Naive thymus-derived CD4-positive, alpha-beta T cell (primary cell): ENCODE measurements around the gene MRTFA. TPM values are rescaled to one million over a fixed set of nuclear protein-coding genes. Genes with fewer than 3 reads are reported as not detected.

ENCODE experiments used
- ATAC-seq: fragments of 150-1000 bp; cut with Tn5 transposase; 2 replicates; pipeline ENCODE4 v1.10.0; 2021; ENCODE audit warnings: mild to moderate bottlenecking, moderate library complexity
- CTCF ChIA-PET: fragments of 350-600 bp; sonication (Branson Sonifier 250); formaldehyde crosslinking; loops from one replicate; lab custom pipeline; 2021; ENCODE audit warnings: antibody characterized with exemption; lab: Charles Lee
- POLR2A ChIA-PET: fragments of 350-600 bp; sonication (Branson Sonifier 250); formaldehyde crosslinking; loops from one replicate; lab custom pipeline; 2021; ENCODE audit warnings: antibody characterized with exemption, inconsistent platforms; lab: Charles Lee
- DNase-seq, 9 donors: peaks; one replicate each; pipeline versions ENCODE4 v3.0.0 to v3.0.0-alpha.2; 2020 to 2022; ENCODE audit warnings: mixed read lengths in 1 of 9
- H3K27ac ChIP-seq: one replicate; pipeline ENCODE4 v1.7.0; 2013; ENCODE audit warnings: mild to moderate bottlenecking, low read depth, low read length, moderate library complexity
- H3K27me3 ChIP-seq, 2 donors: one replicate each; pipeline ENCODE4 v1.7.0; 2013; ENCODE audit warnings: low read length in 2 of 2, mild to moderate bottlenecking in 2 of 2, moderate library complexity in 2 of 2; ENCODE audit not compliant: control insufficient read depth in 2 of 2, insufficient read depth in 2 of 2
- H3K36me3 ChIP-seq, 3 experiments: 1 replicate in 2 of 3; 2 replicates in 1 of 3; pipeline ENCODE4 v1.7.0; 2013; ENCODE audit warnings: low read length in 3 of 3, mild to moderate bottlenecking in 3 of 3, moderate library complexity in 1 of 3; ENCODE audit not compliant: insufficient read depth in 3 of 3, control insufficient read depth in 2 of 3
- H3K4me1 ChIP-seq, 2 donors: one replicate each; pipeline ENCODE4 v1.7.0; 2013; ENCODE audit warnings: low read length in 2 of 2, mild to moderate bottlenecking in 2 of 2, moderate library complexity in 1 of 2; ENCODE audit not compliant: control insufficient read depth in 2 of 2, insufficient read depth in 2 of 2
- H3K4me3 ChIP-seq: 2 replicates; pipeline ENCODE4 v1.7.0; 2013; ENCODE audit warnings: mild to moderate bottlenecking, low read length
- H3K9me3 ChIP-seq, 3 experiments: 1 replicate in 2 of 3; 2 replicates in 1 of 3; pipeline ENCODE4 v1.7.0; 2013; ENCODE audit warnings: low read length in 3 of 3; ENCODE audit not compliant: control insufficient read depth in 2 of 3
- H3K27ac Mint-ChIP-seq, 9 donors: one replicate each; pipeline ENCODE4 v1.8.0; 2020 to 2022; ENCODE audit warnings: mixed read lengths in 9 of 9, mild to moderate bottlenecking in 8 of 9, moderate library complexity in 5 of 9, inconsistent platforms in 2 of 9
- H3K27me3 Mint-ChIP-seq, 5 donors: one replicate each; pipeline ENCODE4 v1.8.0; 2021 to 2022; ENCODE audit warnings: mixed read lengths in 5 of 5, mild to moderate bottlenecking in 1 of 5
- H3K36me3 Mint-ChIP-seq, 5 donors: one replicate each; pipeline ENCODE4 v1.8.0; 2020 to 2022; ENCODE audit warnings: mixed read lengths in 5 of 5, mild to moderate bottlenecking in 3 of 5, inconsistent platforms in 1 of 5
- H3K4me1 Mint-ChIP-seq, 7 donors: one replicate each; pipeline ENCODE4 v1.8.0; 2020 to 2022; ENCODE audit warnings: mixed read lengths in 7 of 7, mild to moderate bottlenecking in 3 of 7, inconsistent platforms in 1 of 7
- H3K4me3 Mint-ChIP-seq, 10 donors: one replicate each; pipeline ENCODE4 v1.8.0; 2020 to 2022; ENCODE audit warnings: mild to moderate bottlenecking in 10 of 10, mixed read lengths in 10 of 10, moderate library complexity in 6 of 10, inconsistent platforms in 2 of 10
- H3K9me3 Mint-ChIP-seq, 11 donors: one replicate each; pipeline ENCODE4 v1.8.0; 2020 to 2022; ENCODE audit warnings: mixed read lengths in 11 of 11, mild to moderate bottlenecking in 4 of 11, inconsistent platforms in 1 of 11, moderate library complexity in 1 of 11
- intact Hi-C, 2 donors: fragments of 100-400 bp; cut with micrococcal nuclease; formaldehyde crosslinking; loops; one replicate each; pipeline ENCODE4 v1.15.1; 2023
- polyA plus RNA-seq, 2 donors: library from polyadenylated mRNA; unstranded; fragments of 300-500 nt; fragmentation: Illumina TruSeq; gene quantifications; one replicate each; pipeline ENCODE4 v1.2.3, GENCODE V29; 2021
- total RNA-seq, 6 experiments: library from RNA in 5 of 6; stranded (reverse) in 5 of 6; gene quantifications; 1 replicate in 5 of 6; 2 replicates in 1 of 6; pipeline ENCODE4 v1.2.3 and lab custom pipeline; 2021 to 2026

The MRTFA gene
- total and polyA plus RNA-seq, 7 experiments from 2014 or later, result 17.6 to 114 (median 81.5) TPM

DNA sequence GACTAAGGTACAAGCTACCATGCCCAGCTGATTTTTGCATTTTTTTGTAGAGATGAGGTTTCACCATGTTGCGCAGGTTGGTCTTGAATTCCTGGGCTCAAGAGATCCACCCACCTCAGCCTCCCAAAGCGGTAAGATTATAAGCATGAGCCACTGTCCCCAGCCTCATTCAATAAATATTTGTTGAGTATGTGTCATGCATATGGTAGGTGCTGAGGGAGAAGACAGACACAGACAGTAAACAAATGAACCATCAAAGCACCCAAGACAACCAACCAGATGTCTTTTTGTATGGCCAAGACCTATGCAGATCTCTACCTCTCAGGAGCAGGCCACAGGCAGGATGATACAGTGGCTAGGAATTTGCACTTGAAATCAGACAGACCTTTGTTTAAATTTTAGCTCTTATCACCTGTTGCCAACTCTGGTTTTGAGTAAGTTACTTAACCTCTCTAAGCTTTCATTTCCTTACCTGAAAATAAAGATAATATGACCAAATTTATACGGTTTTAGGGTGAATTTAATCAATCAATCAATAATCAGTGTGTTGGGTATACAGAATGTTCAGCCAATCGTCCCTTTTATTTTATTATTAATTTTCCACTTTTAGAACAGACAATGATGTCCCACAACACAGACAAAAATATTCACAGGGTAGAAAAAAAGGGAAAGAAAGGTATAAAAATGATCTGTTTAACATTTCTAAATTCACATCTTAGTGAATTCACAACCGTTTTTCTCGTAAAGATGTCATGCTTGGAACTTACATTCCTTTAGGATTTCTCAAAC, 137.9 kb downstream of the MRTFA start:
- no peak for ATAC-seq
- ChIA-PET CTCF (interaction anchor here (0.6 to 1.0 kb wide), 3 partner anchors 10 to 289 kb away, joined by 3 to 4 read pairs (median 3); no protein-coding TSS in a partner anchor), POLR2A (no interaction called here)
- Histone ChIP-seq H3K4me1 (no peaks in the 10 kb centered on the region), H3K9me3 (no peaks in the 10 kb centered on the region), H3K27me3 (no peaks in the 10 kb centered on the region), H3K4me3 (no peak overlapping the region), H3K27ac (no peak overlapping the region), H3K36me3 (no peaks in the 10 kb centered on the region)
- intact Hi-C loops, result no loop called here
- Mint-ChIP-seq H3K4me3 (no peak overlapping the region), H3K36me3 (peaks cover 0 to 18% (median 7%) of the 10 kb centered on the region in 5 donors), H3K27me3 (no peaks in the 10 kb centered on the region), H3K9me3 (no peaks in the 10 kb centered on the region), H3K27ac (peak overlapping the region in 4 of 9 donors; percentile 21 to 34 (median 34)), H3K4me1 (peaks cover 13 to 50% (median 42%) of the 10 kb centered on the region in 7 donors)
- no peak for DNase-seq

DNA sequence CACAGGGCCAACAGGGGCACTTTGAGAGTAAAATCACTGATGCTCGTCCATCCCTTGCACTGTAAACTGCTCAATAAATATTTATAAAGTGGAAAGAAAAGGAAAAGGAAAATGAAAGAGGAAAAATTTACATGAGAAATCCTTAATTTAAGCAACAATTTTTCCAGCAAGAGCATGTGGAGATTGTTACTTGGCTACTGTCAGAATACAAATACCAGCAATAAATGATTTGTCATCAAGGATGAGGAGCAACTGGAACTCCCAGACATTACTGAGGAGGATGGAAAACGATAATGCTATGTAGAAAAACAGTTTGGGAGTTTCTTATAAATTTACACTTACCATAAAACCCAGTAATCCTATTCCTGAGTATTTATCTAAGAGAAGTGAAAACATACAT, 143.1 kb downstream of the MRTFA start:
- Mint-ChIP-seq H3K36me3 (peaks cover 0 to 17% (median 4%) of the 10 kb centered on the region in 5 donors), H3K4me1 (peaks cover 22 to 55% (median 45%) of the 10 kb centered on the region in 7 donors), H3K4me3 (no peak overlapping the region), H3K27me3 (no peaks in the 10 kb centered on the region), H3K9me3 (no peaks in the 10 kb centered on the region), H3K27ac (peak overlapping the region in 6 of 9 donors; percentile 41 to 92 (median 54))
- Histone ChIP-seq H3K9me3 (no peaks in the 10 kb centered on the region), H3K27ac (no peak overlapping the region), H3K4me3 (no peak overlapping the region), H3K36me3 (no peaks in the 10 kb centered on the region), H3K4me1 (peaks cover 0 to 15% of the 10 kb centered on the region in 2 donors), H3K27me3 (no peaks in the 10 kb centered on the region)
- POLR2A ChIA-PET, result interaction anchor here (0.6 kb wide), 1 partner anchor 453 kb away, joined by 3 read pairs; no protein-coding TSS in a partner anchor
- intact Hi-C loops, result no loop called here
- CTCF ChIA-PET, result interaction anchor here (0.5 to 1.9 kb wide), 4 partner anchors 31 to 1101 kb away, joined by 3 to 7 read pairs (median 4); no protein-coding TSS in a partner anchor
- DNase-seq (no peak), ATAC-seq (no peak)

DNA sequence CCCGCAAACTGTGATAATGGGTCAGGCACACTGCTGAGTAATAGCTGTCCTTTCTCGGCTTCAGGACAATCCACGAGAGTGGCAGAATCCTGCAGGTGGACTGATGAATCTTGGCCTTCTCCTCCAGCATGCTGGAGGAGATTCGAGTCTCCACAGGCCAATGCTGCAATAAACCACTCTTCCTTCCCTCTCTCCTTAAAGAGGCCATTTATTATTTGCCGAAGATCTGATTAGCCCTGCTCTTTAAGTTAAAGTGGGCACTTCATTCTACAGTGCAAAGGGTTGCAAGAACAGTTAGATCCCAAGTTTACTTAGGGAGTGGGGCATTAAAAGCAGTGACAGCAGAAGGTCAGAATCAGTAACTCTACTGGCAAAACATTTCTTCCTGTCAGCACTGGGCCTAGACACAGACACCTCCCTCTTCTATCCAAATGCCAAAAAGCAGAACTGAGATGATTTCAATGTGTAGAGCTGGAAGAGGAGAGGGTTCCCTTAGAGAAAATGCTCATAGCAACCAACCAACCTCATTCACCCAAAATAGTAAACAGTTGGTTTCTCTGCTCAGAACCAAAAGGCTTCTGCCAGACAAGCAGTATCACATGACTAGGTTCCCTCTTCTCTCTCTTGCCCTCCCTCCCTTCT, 144.4 kb downstream of the MRTFA start:
- POLR2A ChIA-PET, result interaction anchor here (1.0 to 1.7 kb wide), 4 partner anchors 38 to 59 kb away, joined by 3 to 6 read pairs (median 4); no protein-coding TSS in a partner anchor
- Histone ChIP-seq H3K4me1 (peaks cover 0 to 20% of the 10 kb centered on the region in 2 donors), H3K36me3 (no peaks in the 10 kb centered on the region), H3K27ac (no peak overlapping the region), H3K4me3 (no peak overlapping the region), H3K27me3 (no peaks in the 10 kb centered on the region), H3K9me3 (no peaks in the 10 kb centered on the region)
- peak; percentile 91 for ATAC-seq
- CTCF ChIA-PET, result interaction anchor here (1.0 to 1.3 kb wide), 2 partner anchors 56 to 58 kb away, joined by 4 read pairs; no protein-coding TSS in a partner anchor
- peaks cover 24 to 59% (median 50%) of the 10 kb centered on the region in 7 donors for H3K4me1 Mint-ChIP-seq
- no peaks in the 10 kb centered on the region for H3K27me3 Mint-ChIP-seq
- H3K4me3 Mint-ChIP-seq, result peak overlapping the region in 4 of 10 donors; percentile 7 to 37 (median 20)
- H3K36me3 Mint-ChIP-seq, result peaks cover 0 to 19% (median 4%) of the 10 kb centered on the region in 5 donors
- peak overlapping the region; percentile 48 to 92 (median 75) for H3K27ac Mint-ChIP-seq
- H3K9me3 Mint-ChIP-seq, result no peaks in the 10 kb centered on the region
- intact Hi-C loops, result no loop called here
- DNase-seq, result peak in 7 of 9 donors; percentile 8 to 47 (median 22)

DNA sequence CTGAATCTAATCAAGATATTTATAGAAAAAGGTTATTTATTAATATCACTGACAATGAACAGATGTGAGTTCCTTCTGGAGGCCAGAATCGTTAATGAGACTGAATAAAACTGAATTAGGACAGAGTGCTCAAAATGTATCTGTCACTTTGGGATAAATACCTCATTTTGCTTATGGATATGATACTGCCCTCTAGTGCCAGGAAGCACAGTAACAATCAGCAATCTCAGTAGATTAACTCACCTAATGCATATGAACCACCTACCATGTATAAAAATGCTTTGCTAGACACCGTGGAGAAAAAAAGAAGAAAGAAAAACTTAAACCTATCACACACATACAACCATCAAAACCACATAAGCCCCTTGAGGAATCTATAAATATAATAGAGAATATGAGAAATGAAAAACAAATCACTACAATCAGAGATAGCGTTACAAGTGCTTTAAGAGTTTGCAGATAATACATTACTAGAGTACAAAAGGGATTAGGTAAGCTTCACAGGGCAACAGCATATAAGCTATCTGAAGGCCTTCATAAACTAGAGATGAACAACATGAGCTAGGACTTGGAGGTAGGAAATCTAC, 148.8 kb downstream of the MRTFA start:
- ATAC-seq, result peak; percentile 71
- ChIA-PET POLR2A (interaction anchor here (0.8 to 2.0 kb wide), 3 partner anchors 25 to 52 kb away, joined by 4 to 8 read pairs (median 5); no protein-coding TSS in a partner anchor), CTCF (interaction anchor here (0.5 to 5.7 kb wide), 20 partner anchors 8 to 444 kb away, joined by 3 to 97 read pairs (median 4); no protein-coding TSS in a partner anchor)
- Mint-ChIP-seq H3K9me3 (no peaks in the 10 kb centered on the region), H3K4me1 (peaks cover 30 to 62% (median 52%) of the 10 kb centered on the region in 7 donors), H3K36me3 (peaks cover 0 to 16% (median 7%) of the 10 kb centered on the region in 5 donors), H3K4me3 (no peak overlapping the region), H3K27me3 (no peaks in the 10 kb centered on the region), H3K27ac (peak overlapping the region in 6 of 9 donors; percentile 0 to 29 (median 10))
- no peak overlapping the region for H3K27ac ChIP-seq
- intact Hi-C loops, result loop anchor here (1.0 to 5.0 kb wide), 6 partner anchors 24 to 411 kb away; partner anchors contain the start of gene SGSM3 (in 1 of the 2)
- peak in 7 of 9 donors; percentile 14 to 51 (median 34) for DNase-seq
- no peaks in the 10 kb centered on the region for H3K9me3 ChIP-seq
- no peak overlapping the region for H3K4me3 ChIP-seq
- H3K4me1 ChIP-seq, result peaks cover 0 to 32% of the 10 kb centered on the region in 2 donors
- no peaks in the 10 kb centered on the region for H3K27me3 ChIP-seq
- H3K36me3 ChIP-seq, result no peaks in the 10 kb centered on the region

DNA sequence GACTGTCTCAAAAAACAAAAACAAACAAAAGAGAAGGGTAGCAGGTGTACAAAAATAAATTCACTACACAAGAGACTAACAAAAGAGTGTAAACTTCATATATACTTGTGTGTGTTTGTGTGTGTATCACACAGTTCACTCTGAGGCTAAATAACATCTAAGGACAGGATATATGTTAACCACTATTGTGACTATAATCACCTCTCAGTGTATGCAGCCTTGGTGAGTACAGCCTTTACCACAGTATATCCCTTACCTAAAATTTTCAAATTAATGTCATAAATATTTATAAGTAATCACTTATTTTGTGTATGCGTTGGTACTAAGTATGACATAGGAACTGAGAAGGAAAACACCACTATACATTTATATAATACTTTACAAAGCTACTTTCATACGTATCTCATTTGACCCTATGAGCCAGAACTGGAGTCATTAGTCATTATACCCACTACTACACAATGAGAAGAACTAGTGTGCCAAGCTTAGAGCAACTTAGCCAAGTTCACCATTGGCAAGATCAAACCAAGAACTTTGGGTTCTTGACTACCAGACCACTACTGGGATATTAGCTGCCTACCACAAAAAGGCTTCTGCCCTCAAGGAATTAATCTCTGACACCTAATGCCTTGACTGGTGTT, 149.4 kb downstream of the MRTFA start:
- Mint-ChIP-seq H3K27me3 (no peaks in the 10 kb centered on the region), H3K27ac (peak overlapping the region in 3 of 9 donors; percentile 41 to 80 (median 42)), H3K4me1 (peaks cover 26 to 61% (median 51%) of the 10 kb centered on the region in 7 donors), H3K36me3 (peaks cover 0 to 20% (median 7%) of the 10 kb centered on the region in 5 donors), H3K4me3 (peak overlapping the region in 3 of 10 donors; percentile 20 to 43 (median 38)), H3K9me3 (no peaks in the 10 kb centered on the region)
- DNase-seq (no peak), ATAC-seq (no peak)
- ChIA-PET POLR2A (interaction anchor here (2.0 kb wide), 1 partner anchor 50 kb away, joined by 8 read pairs; no protein-coding TSS in a partner anchor), CTCF (interaction anchor here (0.5 to 5.7 kb wide), 15 partner anchors 14 to 159 kb away, joined by 3 to 97 read pairs (median 4); no protein-coding TSS in a partner anchor)
- intact Hi-C loops, result loop anchor here (1.0 to 5.0 kb wide), 6 partner anchors 24 to 412 kb away; partner anchors contain the start of gene SGSM3 (in 1 of the 2)
- Histone ChIP-seq H3K27ac (no peak overlapping the region), H3K4me3 (no peak overlapping the region), H3K27me3 (no peaks in the 10 kb centered on the region), H3K4me1 (peaks cover 0 to 25% of the 10 kb centered on the region in 2 donors), H3K9me3 (no peaks in the 10 kb centered on the region), H3K36me3 (no peaks in the 10 kb centered on the region)
